ENCODE measurements around the gene RBFA.

- TF ChIP-seq, protein P1, sequence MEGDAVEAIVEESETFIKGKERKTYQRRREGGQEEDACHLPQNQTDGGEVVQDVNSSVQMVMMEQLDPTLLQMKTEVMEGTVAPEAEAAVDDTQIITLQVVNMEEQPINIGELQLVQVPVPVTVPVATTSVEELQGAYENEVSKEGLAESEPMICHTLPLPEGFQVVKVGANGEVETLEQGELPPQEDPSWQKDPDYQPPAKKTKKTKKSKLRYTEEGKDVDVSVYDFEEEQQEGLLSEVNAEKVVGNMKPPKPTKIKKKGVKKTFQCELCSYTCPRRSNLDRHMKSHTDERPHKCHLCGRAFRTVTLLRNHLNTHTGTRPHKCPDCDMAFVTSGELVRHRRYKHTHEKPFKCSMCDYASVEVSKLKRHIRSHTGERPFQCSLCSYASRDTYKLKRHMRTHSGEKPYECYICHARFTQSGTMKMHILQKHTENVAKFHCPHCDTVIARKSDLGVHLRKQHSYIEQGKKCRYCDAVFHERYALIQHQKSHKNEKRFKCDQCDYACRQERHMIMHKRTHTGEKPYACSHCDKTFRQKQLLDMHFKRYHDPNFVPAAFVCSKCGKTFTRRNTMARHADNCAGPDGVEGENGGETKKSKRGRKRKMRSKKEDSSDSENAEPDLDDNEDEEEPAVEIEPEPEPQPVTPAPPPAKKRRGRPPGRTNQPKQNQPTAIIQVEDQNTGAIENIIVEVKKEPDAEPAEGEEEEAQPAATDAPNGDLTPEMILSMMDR (IDR thresholded peaks at IDR 0.05), result no peak
- no peak for TF ChIP-seq POLR2A (IDR thresholded peaks at IDR 0.05)
- TF ChIP-seq POLR2AphosphoS5 (IDR thresholded peaks at IDR 0.05), result no peak
- no peak for TF ChIP-seq EP300 (IDR thresholded peaks at IDR 0.05)
These were observed 7.2 kb downstream of the RBFA start for GRCh38 chr18:80041424-80041823.
